ENCODE results near the gene MMP21. TPM values are rescaled to one million over a fixed set of nuclear protein-coding genes. Genes with fewer than 3 reads are reported as not detected.

The MMP21 gene
- total and polyA plus RNA-seq, 2 of the 13 experiments (the other 11 are each of a cell fraction or from before 2014, with no cell fraction given), result not detected

DNA sequence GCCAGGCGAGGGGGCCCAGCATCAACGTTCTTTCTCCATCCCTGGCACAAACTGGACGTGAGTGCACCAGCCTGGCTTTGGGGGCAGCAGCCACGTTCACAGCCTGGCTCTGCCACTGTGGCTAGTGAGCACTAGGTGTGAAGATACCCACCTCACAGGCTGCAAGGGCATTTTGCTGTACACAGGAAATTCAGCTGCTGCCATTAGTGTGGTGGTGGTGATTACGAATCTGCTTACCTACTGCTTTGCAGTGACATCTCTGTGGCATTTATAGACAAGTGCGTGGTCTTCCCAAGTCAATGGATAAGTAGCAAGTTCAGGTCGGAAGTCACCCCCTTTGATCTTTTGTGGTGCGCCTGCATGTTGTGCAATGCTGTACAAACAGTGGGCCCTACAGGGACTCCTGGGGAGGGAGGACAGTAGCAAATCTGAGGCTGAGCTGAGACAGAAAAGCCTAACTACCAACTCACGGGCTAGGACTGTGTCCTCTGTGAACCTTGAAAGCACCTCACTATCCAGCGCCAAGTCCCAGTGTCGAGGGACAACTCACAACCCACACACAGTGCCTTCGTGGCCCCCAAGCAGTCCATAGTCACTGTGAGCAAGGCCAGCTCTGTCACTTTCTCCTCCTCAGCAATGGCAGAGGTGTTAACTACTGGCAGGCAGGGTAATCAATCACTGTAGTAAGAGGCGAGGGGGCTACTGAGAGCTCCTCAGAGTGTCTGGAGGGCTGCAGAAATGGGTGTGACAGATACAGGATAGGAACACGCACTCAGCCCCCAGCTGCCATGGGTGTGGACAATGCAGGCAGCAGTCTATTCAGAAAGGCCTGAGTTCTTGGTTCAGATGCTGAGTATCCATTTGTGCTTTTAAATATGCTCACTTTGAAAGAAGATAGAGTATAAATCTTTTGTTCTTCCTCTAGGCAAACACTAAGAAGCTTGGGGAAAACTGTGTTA is 17.0 kb upstream of the MMP21 start (continued):
- TF ChIP-seq, protein P1, sequence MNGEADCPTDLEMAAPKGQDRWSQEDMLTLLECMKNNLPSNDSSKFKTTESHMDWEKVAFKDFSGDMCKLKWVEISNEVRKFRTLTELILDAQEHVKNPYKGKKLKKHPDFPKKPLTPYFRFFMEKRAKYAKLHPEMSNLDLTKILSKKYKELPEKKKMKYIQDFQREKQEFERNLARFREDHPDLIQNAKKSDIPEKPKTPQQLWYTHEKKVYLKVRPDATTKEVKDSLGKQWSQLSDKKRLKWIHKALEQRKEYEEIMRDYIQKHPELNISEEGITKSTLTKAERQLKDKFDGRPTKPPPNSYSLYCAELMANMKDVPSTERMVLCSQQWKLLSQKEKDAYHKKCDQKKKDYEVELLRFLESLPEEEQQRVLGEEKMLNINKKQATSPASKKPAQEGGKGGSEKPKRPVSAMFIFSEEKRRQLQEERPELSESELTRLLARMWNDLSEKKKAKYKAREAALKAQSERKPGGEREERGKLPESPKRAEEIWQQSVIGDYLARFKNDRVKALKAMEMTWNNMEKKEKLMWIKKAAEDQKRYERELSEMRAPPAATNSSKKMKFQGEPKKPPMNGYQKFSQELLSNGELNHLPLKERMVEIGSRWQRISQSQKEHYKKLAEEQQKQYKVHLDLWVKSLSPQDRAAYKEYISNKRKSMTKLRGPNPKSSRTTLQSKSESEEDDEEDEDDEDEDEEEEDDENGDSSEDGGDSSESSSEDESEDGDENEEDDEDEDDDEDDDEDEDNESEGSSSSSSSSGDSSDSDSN (CRISPR knock-in tag; IDR thresholded peaks at IDR 0.05), result peak; percentile 67
- TF ChIP-seq TGIF2 (CRISPR knock-in tag; IDR thresholded peaks at IDR 0.05), result peak; percentile 85; the same call in 1 of the 2 replicates
- no peak for TF ChIP-seq ZNF24 (IDR thresholded peaks at IDR 0.05)
- TF ChIP-seq ZNF17 (CRISPR knock-in tag; IDR thresholded peaks at IDR 0.05), result no peak
- peak; percentile 95 for TF ChIP-seq SALL1 (CRISPR knock-in tag; IDR thresholded peaks at IDR 0.05)
- TF ChIP-seq ZFP82 (CRISPR knock-in tag; IDR thresholded peaks at IDR 0.05; ENCODE audit: borderline replicate concordance), result no peak
- TF ChIP-seq FOXP1 (IDR thresholded peaks at IDR 0.05), result no peak
- peak; percentile 95 for TF ChIP-seq FOXP1 (CRISPR knock-in tag; IDR thresholded peaks at IDR 0.05)
- TF ChIP-seq MIXL1 (CRISPR knock-in tag; IDR thresholded peaks at IDR 0.05), result peak; percentile 91
- 0 out of 2 replicates have a peak, but pooled peaks have one; percentile 55 for TF ChIP-seq HNRNPL (IDR thresholded peaks at IDR 0.05; ENCODE audit: low read depth, low read length)
- peak; percentile 90 for TF ChIP-seq PRDM10 (CRISPR knock-in tag; IDR thresholded peaks at IDR 0.05; ENCODE audit: low read depth)
- peak; percentile 67; the same call in 1 of the 2 replicates for TF ChIP-seq MIER2 (CRISPR knock-in tag; IDR thresholded peaks at IDR 0.05)
- TF ChIP-seq NONO (IDR thresholded peaks at IDR 0.05), result no peak
- peak; percentile 96 for TF ChIP-seq NONO (CRISPR knock-in tag; conservative IDR thresholded peaks at IDR 0.05)
- TF ChIP-seq HNF4G (IDR thresholded peaks at IDR 0.05; ENCODE audit: borderline replicate concordance, low read depth, low read length), result peak; percentile 73
- peak; percentile 74; the same call in 1 of the 2 replicates for TF ChIP-seq HNF4G (CRISPR knock-in tag; IDR thresholded peaks at IDR 0.05; ENCODE audit: borderline replicate concordance, low read depth)
- TF ChIP-seq TBX3 (IDR thresholded peaks at IDR 0.05; ENCODE audit: borderline replicate concordance), result no peak
- TF ChIP-seq REL (CRISPR knock-in tag; conservative IDR thresholded peaks at IDR 0.05), result 0 out of 2 replicates have a peak, but pooled peaks have one; percentile 40
- TF ChIP-seq ZNF414 (CRISPR knock-in tag; IDR thresholded peaks at IDR 0.05), result peak; percentile 89
